PC-9 (cell line): ENCODE data around the gene NOL9.

Experiments
- CTCF ChIP-seq: fragments of 200-600 bp; sonication (generic); conservative IDR thresholded peaks from 2 replicates; pipeline ENCODE4 v1.6.1; 2017; ENCODE audit warnings: mixed run types, antibody characterized with exemption, mild to moderate bottlenecking, moderate library complexity
- EZH2 ChIP-seq: fragments of 200-600 bp; sonication (generic); IDR thresholded peaks from 2 replicates; pipeline ENCODE4 v1.8.0; 2017; ENCODE audit warnings: antibody characterized with exemption, low read depth

GRCh38 chr1:6597777-6598131 lies 43.4 kb upstream of the NOL9 start:
- TF ChIP-seq CTCF (no peak), EZH2 (no peak)
